ENCODE results near the gene NPBWR2.
"Not testable (repeated sequence)": the region's sequence is repeated elsewhere in the genome, so short reads cannot be mapped to it uniquely, and the experiment has no call there.

Gene NPBWR2

DNA sequence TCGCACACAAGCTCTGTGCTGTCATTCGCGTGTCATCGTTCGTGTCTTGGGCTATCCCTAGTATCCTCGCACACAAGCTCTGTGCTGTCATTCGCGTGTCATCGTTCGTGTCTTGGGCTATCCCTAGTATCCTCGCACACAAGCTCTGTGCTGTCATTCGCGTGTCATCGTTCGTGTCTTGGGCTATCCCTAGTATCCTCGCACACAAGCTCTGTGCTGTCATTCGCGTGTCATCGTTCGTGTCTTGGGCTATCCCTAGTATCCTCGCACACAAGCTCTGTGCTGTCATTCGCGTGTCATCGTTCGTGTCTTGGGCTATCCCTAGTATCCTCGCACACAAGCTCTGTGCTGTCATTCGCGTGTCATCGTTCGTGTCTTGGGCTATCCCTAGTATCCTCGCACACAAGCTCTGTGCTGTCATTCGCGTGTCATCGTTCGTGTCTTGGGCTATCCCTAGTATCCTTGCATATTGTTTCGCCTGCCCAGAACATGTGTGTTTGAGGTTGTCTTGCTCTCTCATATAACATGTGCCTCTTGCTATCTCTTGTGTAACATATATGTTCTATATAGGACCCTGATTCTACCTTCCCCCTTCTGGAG is 20.0 kb downstream of the NPBWR2 start:
- Histone ChIP-seq H3K9me3 (ENCODE audit: low read length) (peaks cover 13% of the 10 kb centered on the region), H3K27me3 (ENCODE audit: insufficient read depth, low read length) (peaks cover 57% of the 10 kb centered on the region), H3K4me1 (ENCODE audit: insufficient read depth, low read length) (peaks cover 36% of the 10 kb centered on the region)
- not testable (repeated sequence) for H3K4me3 ChIP-seq (ENCODE audit: low read length); H2AFZ ChIP-seq (ENCODE audit: low read depth, low read length); H3K36me3 ChIP-seq (ENCODE audit: insufficient read depth, low read length)

- peaks cover 38% of the 10 kb centered on the region for H3K4me1 ChIP-seq (ENCODE audit: insufficient read depth, low read length)
- H2AFZ ChIP-seq (ENCODE audit: low read depth, low read length): no peak overlapping the region
- H3K36me3 ChIP-seq (ENCODE audit: insufficient read depth, low read length): no peaks in the 10 kb centered on the region
- H3K4me3 ChIP-seq (ENCODE audit: low read length): no peak overlapping the region
- H3K9me3 ChIP-seq (ENCODE audit: low read length): peaks cover 13% of the 10 kb centered on the region
- H3K27me3 ChIP-seq (ENCODE audit: insufficient read depth, low read length): peaks cover 57% of the 10 kb centered on the region
These were observed 20.6 kb downstream of the NPBWR2 start for GRCh38 chr20:64086801-64087200.

- H3K4me1 ChIP-seq (ENCODE audit: insufficient read depth, low read length): peaks cover 47% of the 10 kb centered on the region
- no peak overlapping the region for H2AFZ ChIP-seq (ENCODE audit: low read depth, low read length)
- no peaks in the 10 kb centered on the region for H3K36me3 ChIP-seq (ENCODE audit: insufficient read depth, low read length)
- peaks cover 13% of the 10 kb centered on the region for H3K9me3 ChIP-seq (ENCODE audit: low read length)
- no peak overlapping the region for H3K4me3 ChIP-seq (ENCODE audit: low read length)
- H3K27me3 ChIP-seq (ENCODE audit: insufficient read depth, low read length): peaks cover 54% of the 10 kb centered on the region
These were observed 22.6 kb downstream of the NPBWR2 start for GRCh38 chr20:64084685-64085152.

DNA sequence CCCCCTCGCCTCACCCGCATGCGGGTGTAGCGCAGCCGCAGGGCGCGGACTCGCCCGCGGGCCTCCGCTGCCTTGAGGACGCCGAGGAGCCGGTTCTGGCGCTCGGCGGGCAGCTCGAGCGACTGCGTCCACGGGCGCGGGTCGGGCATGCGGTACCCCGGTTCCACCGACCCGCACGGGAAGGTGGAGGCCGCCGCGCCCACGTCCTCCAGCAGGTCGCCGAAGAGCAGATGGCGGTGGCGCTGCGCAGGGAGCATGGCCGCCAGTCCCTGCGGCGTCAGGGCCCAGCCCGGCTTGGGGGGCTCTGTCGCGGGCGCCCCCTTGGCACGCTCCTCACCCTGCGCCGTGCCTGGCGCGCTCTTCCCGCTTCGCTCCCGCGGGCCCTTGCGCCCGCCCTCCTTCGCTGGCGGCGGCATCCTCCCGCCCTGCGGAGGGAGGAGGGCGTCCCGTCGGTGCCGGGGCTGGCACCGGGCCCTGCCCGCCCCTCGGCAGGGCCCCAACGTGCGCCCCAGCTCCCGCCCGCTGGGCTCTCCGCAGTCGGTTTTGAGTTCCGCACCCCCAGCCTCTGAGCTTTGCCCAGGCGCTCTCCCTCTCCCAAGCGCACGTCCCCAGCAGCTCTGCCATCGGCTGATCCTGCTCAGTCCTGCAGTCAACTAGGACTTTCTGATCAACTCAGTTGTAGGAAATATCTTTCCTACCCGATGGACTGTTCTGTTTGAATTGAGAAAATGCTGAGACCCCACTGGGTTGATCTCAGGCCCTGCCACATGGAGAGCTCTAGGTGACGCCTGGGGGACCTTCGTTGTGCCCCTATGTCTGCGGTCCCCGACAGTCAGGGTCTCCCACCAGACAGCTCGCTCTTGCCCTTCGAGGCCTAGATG is 23.3 kb downstream of the NPBWR2 start, which contains the start of gene LKAAEAR1:
TSS of gene LKAAEAR1 (minus strand) at position 595 of the 881 bp plus-strand sequence. CDS start at position 416, 179 bp downstream.
- Histone ChIP-seq H3K9me3 (ENCODE audit: low read length) (peaks cover 13% of the 10 kb centered on the region), H3K4me3 (ENCODE audit: low read length) (peak within 1 kb of the TSS; percentile 36), H3K4me1 (ENCODE audit: insufficient read depth, low read length) (peaks cover 49% of the 10 kb centered on the region), H2AFZ (ENCODE audit: low read depth, low read length) (no peak within 1 kb of the TSS), H3K27me3 (ENCODE audit: insufficient read depth, low read length) (peaks cover 47% of the 10 kb centered on the region), H3K36me3 (ENCODE audit: insufficient read depth, low read length) (no peaks in the 10 kb centered on the region)

DNA sequence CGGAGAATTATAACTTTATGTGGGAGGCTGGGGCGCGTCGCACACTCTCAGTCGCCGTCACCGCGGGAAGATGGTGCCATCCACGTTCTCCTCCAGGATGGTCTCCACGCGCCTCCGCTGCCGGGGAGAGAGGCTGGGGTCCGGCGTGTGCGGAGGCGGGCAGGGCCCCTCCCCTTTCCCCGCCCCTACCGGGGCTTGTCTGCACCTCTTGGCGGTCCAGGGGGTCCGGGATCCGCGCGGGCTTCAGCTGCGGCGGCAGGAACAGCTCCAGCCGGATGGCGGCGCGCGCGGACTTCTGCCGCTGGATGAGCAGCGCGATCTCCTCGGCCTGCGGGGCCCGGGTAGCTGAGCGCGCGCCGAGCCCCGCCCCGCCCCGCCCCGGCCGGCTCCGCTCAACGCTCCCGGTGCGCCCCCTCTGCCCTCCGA is 24.0 kb downstream of the NPBWR2 start:
- Histone ChIP-seq H3K4me1 (ENCODE audit: insufficient read depth, low read length) (peaks cover 56% of the 10 kb centered on the region), H3K27me3 (ENCODE audit: insufficient read depth, low read length) (peaks cover 41% of the 10 kb centered on the region), H3K36me3 (ENCODE audit: insufficient read depth, low read length) (no peaks in the 10 kb centered on the region), H3K9me3 (ENCODE audit: low read length) (peaks cover 13% of the 10 kb centered on the region), H2AFZ (ENCODE audit: low read depth, low read length) (no peak overlapping the region), H3K4me3 (ENCODE audit: low read length) (peak overlapping the region; percentile 36)

GRCh38 chr20:64082820-64083377 is 24.5 kb downstream of the NPBWR2 start:
- Histone ChIP-seq H3K36me3 (ENCODE audit: insufficient read depth, low read length) (no peaks in the 10 kb centered on the region), H3K4me3 (ENCODE audit: low read length) (no peak overlapping the region), H3K27me3 (ENCODE audit: insufficient read depth, low read length) (peaks cover 39% of the 10 kb centered on the region), H3K4me1 (ENCODE audit: insufficient read depth, low read length) (peaks cover 61% of the 10 kb centered on the region), H3K9me3 (ENCODE audit: low read length) (peaks cover 13% of the 10 kb centered on the region), H2AFZ (ENCODE audit: low read depth, low read length) (no peak overlapping the region)

- Histone ChIP-seq H3K4me1 (ENCODE audit: insufficient read depth, low read length) (peaks cover 63% of the 10 kb centered on the region), H3K27me3 (ENCODE audit: insufficient read depth, low read length) (peaks cover 39% of the 10 kb centered on the region)
These were observed 25.1 kb downstream of the NPBWR2 start for GRCh38 chr20:64082126-64082731.

DNA sequence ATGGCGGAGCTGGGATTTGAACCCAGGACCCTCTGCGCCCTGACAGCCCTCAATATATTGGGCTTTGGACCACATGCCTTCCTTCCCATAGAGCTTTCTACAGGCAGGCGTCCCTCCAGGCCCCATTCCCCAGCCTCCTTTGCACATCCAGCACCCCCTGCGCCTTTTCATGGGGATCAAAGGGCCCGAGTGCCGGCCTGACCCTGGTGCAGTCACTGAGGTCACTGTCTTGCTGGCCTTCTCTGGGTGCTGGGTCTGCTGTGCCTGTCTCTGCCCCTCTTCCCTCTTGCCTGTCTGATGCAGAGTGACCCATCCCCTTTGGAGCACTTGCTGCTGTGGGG is 25.8 kb downstream of the NPBWR2 start:
- Histone ChIP-seq H2AFZ (ENCODE audit: low read depth, low read length) (no peak overlapping the region), H3K4me3 (ENCODE audit: low read length) (no peak overlapping the region), H3K27me3 (ENCODE audit: insufficient read depth, low read length) (peaks cover 36% of the 10 kb centered on the region), H3K4me1 (ENCODE audit: insufficient read depth, low read length) (peaks cover 63% of the 10 kb centered on the region), H3K36me3 (ENCODE audit: insufficient read depth, low read length) (no peaks in the 10 kb centered on the region), H3K9me3 (ENCODE audit: low read length) (peaks cover 8% of the 10 kb centered on the region)

More at GRCh38 chr20:64082126-64082731, 25.1 kb downstream of the NPBWR2 start:
- no peak overlapping the region for H2AFZ ChIP-seq (ENCODE audit: low read depth, low read length)
- no peaks in the 10 kb centered on the region for H3K36me3 ChIP-seq (ENCODE audit: insufficient read depth, low read length)
- H3K4me3 ChIP-seq (ENCODE audit: low read length): no peak overlapping the region
- H3K9me3 ChIP-seq (ENCODE audit: low read length): peaks cover 12% of the 10 kb centered on the region

GRCh38 chr20:64080813-64081623 is 26.3 kb downstream of the NPBWR2 start:
- Histone ChIP-seq H2AFZ (ENCODE audit: low read depth, low read length) (no peak overlapping the region), H3K36me3 (ENCODE audit: insufficient read depth, low read length) (no peaks in the 10 kb centered on the region), H3K4me3 (ENCODE audit: low read length) (peak overlapping the region; percentile 54), H3K27me3 (ENCODE audit: insufficient read depth, low read length) (peaks cover 31% of the 10 kb centered on the region), H3K4me1 (ENCODE audit: insufficient read depth, low read length) (peaks cover 63% of the 10 kb centered on the region), H3K9me3 (ENCODE audit: low read length) (peaks cover 5% of the 10 kb centered on the region)

- Histone ChIP-seq H2AFZ (ENCODE audit: low read depth, low read length) (peak within 1 kb of the TSS; percentile 66), H3K27me3 (ENCODE audit: insufficient read depth, low read length) (peaks cover 23% of the 10 kb centered on the region), H3K4me3 (ENCODE audit: low read length) (peak within 1 kb of the TSS; percentile 54), H3K4me1 (ENCODE audit: insufficient read depth, low read length) (peaks cover 63% of the 10 kb centered on the region), H3K36me3 (ENCODE audit: insufficient read depth, low read length) (no peaks in the 10 kb centered on the region), H3K9me3 (ENCODE audit: low read length) (no peaks in the 10 kb centered on the region)
These were observed 27.2 kb downstream of the NPBWR2 start, which contains the start of gene OPRL1 for GRCh38 chr20:64080013-64080812. Gene OPRL1 (plus strand): TSS chr20:64080082. CDS start chr20:64092721, 12,639 bp downstream.

DNA sequence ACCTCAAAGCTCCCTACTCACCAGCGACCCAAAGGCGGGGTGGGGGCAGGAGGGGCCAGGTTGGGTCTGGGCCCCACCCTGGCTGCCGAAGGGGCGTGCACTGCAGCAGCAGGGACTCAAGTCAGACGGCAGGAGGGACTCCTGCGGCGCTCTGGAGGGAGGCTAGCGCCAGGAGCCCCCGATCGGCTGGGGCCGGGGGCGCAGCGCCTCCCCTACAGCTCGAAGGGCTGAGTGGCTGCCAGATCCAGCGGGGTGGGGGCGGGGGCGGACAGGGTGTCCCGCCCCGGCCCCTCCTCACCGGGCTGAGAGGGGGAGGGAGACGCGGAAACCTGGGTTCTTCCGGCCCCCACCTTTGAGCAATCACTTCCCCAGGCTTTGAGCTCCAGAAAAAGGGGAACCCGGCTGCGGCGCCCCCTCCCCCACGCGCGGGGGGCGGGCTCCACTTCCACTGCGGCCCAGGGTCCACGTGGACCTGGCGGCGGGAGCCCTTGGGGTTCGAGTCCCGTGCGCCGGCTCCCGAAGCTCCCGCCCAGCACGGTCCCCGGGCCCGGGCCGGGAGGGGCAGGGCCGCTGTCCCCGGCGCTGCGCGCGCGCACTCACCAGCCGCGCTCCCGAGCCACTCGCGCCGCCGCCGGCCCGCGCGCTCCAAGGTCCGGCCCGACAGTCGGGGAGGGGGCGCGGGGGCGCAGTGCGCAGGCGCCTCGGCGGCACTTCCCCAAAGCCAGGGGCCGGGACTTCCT is 27.9 kb downstream of the NPBWR2 start, which contains the start of gene RGS19:
TSS of gene RGS19 (minus strand) at position 246 of the 740 bp plus-strand sequence. CDS start 2,632 bp downstream, outside the sequence.
- peak within 1 kb of the TSS; percentile 66 for H2AFZ ChIP-seq (ENCODE audit: low read depth, low read length)
- H3K27me3 ChIP-seq (ENCODE audit: insufficient read depth, low read length): peaks cover 15% of the 10 kb centered on the region
- no peaks in the 10 kb centered on the region for H3K36me3 ChIP-seq (ENCODE audit: insufficient read depth, low read length)
- peaks cover 58% of the 10 kb centered on the region for H3K4me1 ChIP-seq (ENCODE audit: insufficient read depth, low read length)
- H3K9me3 ChIP-seq (ENCODE audit: low read length): no peaks in the 10 kb centered on the region
- H3K4me3 ChIP-seq (ENCODE audit: low read length): peak within 1 kb of the TSS; percentile 54
